ENCODE measurements around the gene TCF7L1.

GRCh38 chr2:85259879-85260278 lies 126.7 kb downstream of the TCF7L1 start:
- no peak for TF ChIP-seq CTCF (conservative IDR thresholded peaks at IDR 0.05; ENCODE audit: low read length)
- TF ChIP-seq EZH2phosphoT487 (IDR thresholded peaks at IDR 0.05; ENCODE audit: borderline replicate concordance), result no peak
